H9 (cell line): Measurements from ENCODE around the gene C13orf42. TPM values are rescaled to one million over a fixed set of nuclear protein-coding genes. Genes with fewer than 3 reads are reported as not detected.

Source experiments
- DNase-seq: peaks from one replicate; pipeline ENCODE4 v3.0.0-alpha.2; 2017
- H2AFZ ChIP-seq: one replicate; pipeline ENCODE4 v1.6.1; 2013; ENCODE audit warnings: mild to moderate bottlenecking, low read length, control low read depth, moderate library complexity
- H2AK5ac ChIP-seq: 2 replicates; pipeline ENCODE4 v1.6.1; 2013; ENCODE audit warnings: low read length, control low read depth, mixed read lengths; ENCODE audit not compliant: insufficient read length
- H2BK120ac ChIP-seq: one replicate; pipeline ENCODE4 v1.6.1; 2013; ENCODE audit warnings: low read depth, mild to moderate bottlenecking, low read length, control low read depth, inconsistent platforms; ENCODE audit not compliant: poor library complexity, severe bottlenecking
- H2BK12ac ChIP-seq: 2 replicates; pipeline ENCODE4 v1.6.1; 2013; ENCODE audit warnings: low read length, control low read depth, mixed read lengths, low read depth; ENCODE audit not compliant: insufficient read length
- H2BK15ac ChIP-seq: 2 replicates; pipeline ENCODE4 v1.6.1; 2013; ENCODE audit warnings: low read depth, low read length, control low read depth
- H2BK20ac ChIP-seq: one replicate; pipeline ENCODE4 v1.6.1; 2013; ENCODE audit warnings: low read depth, mild to moderate bottlenecking, low read length, control low read depth, inconsistent platforms; ENCODE audit not compliant: poor library complexity, severe bottlenecking
- H2BK5ac ChIP-seq: 2 replicates; pipeline ENCODE4 v1.6.1; 2013; ENCODE audit warnings: low read length, control low read depth, mixed read lengths; ENCODE audit not compliant: insufficient read length
- H3K14ac ChIP-seq: 2 replicates; pipeline ENCODE4 v1.6.1; 2013; ENCODE audit warnings: low read length, control low read depth; ENCODE audit not compliant: insufficient read depth
- H3K18ac ChIP-seq: 2 replicates; pipeline ENCODE4 v1.6.1; 2013; ENCODE audit warnings: low read depth, mild to moderate bottlenecking, mixed read lengths, low read length, control low read depth; ENCODE audit not compliant: insufficient read length
- H3K23ac ChIP-seq: 2 replicates; pipeline ENCODE4 v1.6.1; 2013; ENCODE audit warnings: low read length, control low read depth, mixed read lengths, low read depth; ENCODE audit not compliant: insufficient read length
- H3K23me2 ChIP-seq: 2 replicates; pipeline ENCODE4 v1.6.1; 2013; ENCODE audit warnings: low read depth, mild to moderate bottlenecking, mixed read lengths, low read length, control low read depth; ENCODE audit not compliant: insufficient read length, poor library complexity, severe bottlenecking
- H3K27ac ChIP-seq: 2 replicates; pipeline ENCODE4 v1.5.1; 2013; ENCODE audit warnings: low read length, control low read depth, mixed read lengths, low read depth; ENCODE audit not compliant: insufficient read length
- H3K27me3 ChIP-seq: 2 replicates; pipeline ENCODE4 v1.6.1; 2013; ENCODE audit warnings: low read length, control low read depth, inconsistent platforms; ENCODE audit not compliant: insufficient read depth
- H3K4ac ChIP-seq: 2 replicates; pipeline ENCODE4 v1.6.1; 2013; ENCODE audit warnings: low read depth, mild to moderate bottlenecking, control low read depth, inconsistent platforms, low read length, moderate library complexity
- H3K4me1 ChIP-seq: 2 replicates; pipeline ENCODE4 v1.6.1; 2013; ENCODE audit warnings: low read length, control low read depth, inconsistent platforms; ENCODE audit not compliant: insufficient read depth
- H3K4me2 ChIP-seq: 2 replicates; pipeline ENCODE4 v1.6.1; 2013; ENCODE audit warnings: low read length, control low read depth, mixed read lengths; ENCODE audit not compliant: insufficient read length, insufficient read depth
- H3K56ac ChIP-seq: 2 replicates; pipeline ENCODE4 v1.6.1; 2013; ENCODE audit warnings: low read depth, mild to moderate bottlenecking, mixed read lengths, low read length, control low read depth; ENCODE audit not compliant: insufficient read length
- H3K79me1 ChIP-seq: 2 replicates; pipeline ENCODE4 v1.6.1; 2013; ENCODE audit warnings: low read depth, mild to moderate bottlenecking, moderate library complexity, low read length, control low read depth, inconsistent platforms; ENCODE audit not compliant: insufficient read depth, poor library complexity, severe bottlenecking
- H3K79me2 ChIP-seq: 2 replicates; pipeline ENCODE4 v1.6.1; 2013; ENCODE audit warnings: low read length, control low read depth, inconsistent platforms; ENCODE audit not compliant: insufficient read depth
- H3K9ac ChIP-seq: 2 replicates; pipeline ENCODE4 v1.6.1; 2013; ENCODE audit warnings: low read length, control low read depth, mixed read lengths; ENCODE audit not compliant: insufficient read length; ENCODE audit errors: extremely low read depth
- H3K9me3 ChIP-seq: one replicate; pipeline ENCODE4 v1.6.1; 2013; ENCODE audit warnings: low read depth, low read length, inconsistent platforms; ENCODE audit not compliant: control insufficient read depth
- H3T11ph ChIP-seq: one replicate; pipeline ENCODE4 v1.6.1; 2013; ENCODE audit warnings: mild to moderate bottlenecking, low read length, control low read depth, inconsistent platforms
- H4K20me1 ChIP-seq: one replicate; pipeline ENCODE4 v1.6.1; 2013; ENCODE audit not compliant: control insufficient read depth, insufficient read length, insufficient read depth
- H4K5ac ChIP-seq: 2 replicates; pipeline ENCODE4 v1.6.1; 2013; ENCODE audit warnings: low read depth, mild to moderate bottlenecking, mixed read lengths, low read length, control low read depth; ENCODE audit not compliant: insufficient read length
- H4K8ac ChIP-seq: replicated peaks from 2 replicates; pipeline ENCODE4 v1.6.1; 2013; ENCODE audit warnings: low read length, control low read depth, mixed read lengths, low read depth; ENCODE audit not compliant: insufficient read length
- H4K91ac ChIP-seq: 2 replicates; pipeline ENCODE4 v1.6.1; 2013; ENCODE audit warnings: low read depth, mild to moderate bottlenecking, moderate library complexity, mixed read lengths, low read length, control low read depth; ENCODE audit not compliant: insufficient read length
- H3K27ac Mint-ChIP-seq, 3 experiments: 2 replicates in 2 of 3; 3 replicates in 1 of 3; pipeline ENCODE4 v1.8.0; 2020 to 2021; ENCODE audit warnings: mixed read lengths in 3 of 3, mild to moderate bottlenecking in 1 of 3, moderate library complexity in 1 of 3
- H3K27me3 Mint-ChIP-seq: 2 replicates; pipeline ENCODE4 v1.8.0; 2021; ENCODE audit warnings: low read depth, mild to moderate bottlenecking, moderate library complexity, mixed read lengths
- H3K36me3 Mint-ChIP-seq, 3 experiments: 2 replicates in 2 of 3; 3 replicates in 1 of 3; pipeline ENCODE4 v1.8.0; 2020 to 2021; ENCODE audit warnings: low read depth in 3 of 3, mixed read lengths in 3 of 3; ENCODE audit not compliant: insufficient read depth in 1 of 3
- H3K4me1 Mint-ChIP-seq, 2 experiments: 2 replicates each; pipeline ENCODE4 v1.8.0; 2020; ENCODE audit warnings: mixed read lengths in 2 of 2
- H3K4me3 Mint-ChIP-seq, 2 experiments: 2 replicates in 1 of 2; 3 replicates in 1 of 2; pipeline ENCODE4 v1.8.0; 2020 to 2021; ENCODE audit warnings: mild to moderate bottlenecking in 2 of 2, mixed read lengths in 2 of 2, moderate library complexity in 1 of 2
- H3K9me3 Mint-ChIP-seq, 2 experiments: 2 replicates in 1 of 2; 3 replicates in 1 of 2; pipeline ENCODE4 v1.8.0; 2020; ENCODE audit warnings: mild to moderate bottlenecking in 2 of 2, mixed read lengths in 2 of 2, moderate library complexity in 1 of 2
- WGBS: extraction: QIAGEN DNeasy Blood & Tissue Kit; methylation state at CpG from one replicate; pipeline ENCODE4 v1.1.7; 2013; ENCODE audit warnings: missing lambda C conversion rate, low lambda C conversion rate, mixed read lengths; ENCODE audit not compliant: insufficient read length; ENCODE audit errors: extremely low coverage; 5-methylcytosine and 5-hydroxymethylcytosine counted together
- total RNA-seq: library from RNA; stranded (reverse); gene quantifications from 2 replicates; pipeline ENCODE4 v1.2.1, GENCODE V29; 2021
- TF ChIP-seq, protein P1 (sequence below): fragments of 200-600 bp; sonication (generic); conservative IDR thresholded peaks from 3 replicates; pipeline ENCODE4 v1.8.0; 2021; ENCODE audit warnings: antibody characterized with exemption, mild to moderate bottlenecking

The C13orf42 gene
- total RNA-seq, 1 experiment from 2014 or later = 16.5 TPM

DNA sequence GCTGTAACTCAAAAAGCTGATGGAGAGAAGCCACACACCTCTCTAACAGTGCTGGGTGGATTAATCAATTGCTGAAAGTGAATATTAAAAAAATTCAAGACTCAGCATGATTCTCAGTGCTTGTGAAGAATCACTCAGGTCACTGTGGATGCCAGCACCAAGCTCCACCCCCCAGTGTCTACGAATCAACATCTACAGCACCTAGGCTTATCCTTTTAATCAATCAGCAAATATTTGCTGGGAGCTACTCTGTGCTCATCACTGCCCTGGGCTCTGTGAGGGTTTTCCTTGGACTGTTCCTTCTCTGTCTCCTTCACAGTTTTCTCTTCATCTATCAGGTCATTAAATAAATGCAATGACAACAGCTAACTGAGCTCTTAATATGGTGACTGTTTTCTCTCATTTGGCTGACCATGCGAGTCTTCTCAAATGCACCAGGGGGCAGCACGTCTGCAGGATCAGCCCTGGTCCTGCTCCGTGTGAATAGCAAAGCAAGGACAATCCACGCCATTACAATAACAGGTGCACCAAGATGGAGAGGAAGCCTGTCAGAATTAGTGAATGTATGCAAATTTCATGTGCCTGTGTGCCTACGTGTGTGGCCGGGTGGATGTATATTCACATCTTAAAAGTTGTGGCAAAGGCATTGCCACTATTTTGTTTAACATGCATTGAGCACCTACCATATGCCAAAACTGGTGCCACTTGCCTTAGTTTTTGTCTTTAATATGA, 14.6 kb upstream of the C13orf42 start:
- no peak overlapping the region for H3K9ac ChIP-seq
- peaks cover 12% of the 10 kb centered on the region for H3K9me3 ChIP-seq
- H3K9me3 Mint-ChIP-seq = peaks cover 18 to 27% of the 10 kb centered on the region in 2 experiments
- no peak overlapping the region for H4K5ac ChIP-seq
- H3K23me2 ChIP-seq = no peaks in the 10 kb centered on the region
- peaks cover 24 to 28% (median 26%) of the 10 kb centered on the region in 3 experiments for H3K36me3 Mint-ChIP-seq
- no peaks in the 10 kb centered on the region for H3K27me3 ChIP-seq
- TF ChIP-seq, protein P1, sequence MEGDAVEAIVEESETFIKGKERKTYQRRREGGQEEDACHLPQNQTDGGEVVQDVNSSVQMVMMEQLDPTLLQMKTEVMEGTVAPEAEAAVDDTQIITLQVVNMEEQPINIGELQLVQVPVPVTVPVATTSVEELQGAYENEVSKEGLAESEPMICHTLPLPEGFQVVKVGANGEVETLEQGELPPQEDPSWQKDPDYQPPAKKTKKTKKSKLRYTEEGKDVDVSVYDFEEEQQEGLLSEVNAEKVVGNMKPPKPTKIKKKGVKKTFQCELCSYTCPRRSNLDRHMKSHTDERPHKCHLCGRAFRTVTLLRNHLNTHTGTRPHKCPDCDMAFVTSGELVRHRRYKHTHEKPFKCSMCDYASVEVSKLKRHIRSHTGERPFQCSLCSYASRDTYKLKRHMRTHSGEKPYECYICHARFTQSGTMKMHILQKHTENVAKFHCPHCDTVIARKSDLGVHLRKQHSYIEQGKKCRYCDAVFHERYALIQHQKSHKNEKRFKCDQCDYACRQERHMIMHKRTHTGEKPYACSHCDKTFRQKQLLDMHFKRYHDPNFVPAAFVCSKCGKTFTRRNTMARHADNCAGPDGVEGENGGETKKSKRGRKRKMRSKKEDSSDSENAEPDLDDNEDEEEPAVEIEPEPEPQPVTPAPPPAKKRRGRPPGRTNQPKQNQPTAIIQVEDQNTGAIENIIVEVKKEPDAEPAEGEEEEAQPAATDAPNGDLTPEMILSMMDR = peak; percentile 96
- no peak overlapping the region for H3K18ac ChIP-seq
- H3K27ac Mint-ChIP-seq = peak overlapping the region in 1 of 3 experiments; percentile 18; a peak in 1 of 7 replicates
- no peak overlapping the region for H3K27ac ChIP-seq
- H2BK20ac ChIP-seq = no peak overlapping the region
- no peak overlapping the region for H2BK15ac ChIP-seq
- H2AFZ ChIP-seq = no peak overlapping the region
- no peak overlapping the region for H3K4me2 ChIP-seq
- no peak overlapping the region for H4K8ac ChIP-seq
- no peak overlapping the region for H3K14ac ChIP-seq
- no peaks in the 10 kb centered on the region for H3K79me1 ChIP-seq
- H3K4me1 Mint-ChIP-seq = peaks cover 38 to 40% of the 10 kb centered on the region in 2 experiments
- no peak overlapping the region for H2BK12ac ChIP-seq
- no peak overlapping the region for H4K91ac ChIP-seq
- WGBS = no CpG with 5 or more reads among the region's 7 CpGs
- H3K4ac ChIP-seq = no peak overlapping the region
- no peak overlapping the region for H3K23ac ChIP-seq
- peaks cover 15% of the 10 kb centered on the region; the same call in 1 of the 2 replicates for H3K4me1 ChIP-seq
- no peak overlapping the region for H2BK5ac ChIP-seq
- H3K27me3 Mint-ChIP-seq = no peaks in the 10 kb centered on the region
- H2BK120ac ChIP-seq = no peak overlapping the region
- H4K20me1 ChIP-seq = no peaks in the 10 kb centered on the region
- no peak overlapping the region for H3T11ph ChIP-seq
- peak; percentile 75 for DNase-seq
- H2AK5ac ChIP-seq = no peak overlapping the region
- H3K56ac ChIP-seq = no peak overlapping the region
- H3K79me2 ChIP-seq = no peaks in the 10 kb centered on the region
- no peak overlapping the region for H3K4me3 Mint-ChIP-seq
